Activated B cell treated with CpG ODN at 0.5 μM for 24 hours (primary cell): ENCODE results near the gene PDE4B. TPM values are rescaled to one million over a fixed set of nuclear protein-coding genes. Genes with fewer than 3 reads are reported as not detected.

Experiments
- ATAC-seq: fragments of 200-7000 bp; cut with Tn5 transposase; one replicate; pipeline ENCODE4 v1.10.0; 2021; ENCODE audit warnings: low read depth, mild to moderate bottlenecking, moderate library complexity
- CTCF ChIA-PET: fragments of 350-600 bp; sonication (Branson Sonifier 250); formaldehyde crosslinking; loops from one replicate; lab custom pipeline; 2021; ENCODE audit warnings: antibody characterized with exemption; lab: Charles Lee
- POLR2A ChIA-PET: fragments of 350-600 bp; sonication (Branson Sonifier 250); formaldehyde crosslinking; loops from one replicate; lab custom pipeline; 2021; ENCODE audit warnings: antibody characterized with exemption; lab: Charles Lee
- DNase-seq: peaks from one replicate; pipeline ENCODE4 v3.0.0; 2022
- H3K27ac Mint-ChIP-seq: one replicate; pipeline ENCODE4 v1.8.0; 2020; ENCODE audit warnings: mixed read lengths
- H3K27me3 Mint-ChIP-seq: one replicate; pipeline ENCODE4 v1.8.0; 2021; ENCODE audit warnings: mixed read lengths
- H3K36me3 Mint-ChIP-seq: one replicate; pipeline ENCODE4 v1.8.0; 2021; ENCODE audit warnings: low read depth, mixed read lengths
- H3K4me1 Mint-ChIP-seq: one replicate; pipeline ENCODE4 v1.8.0; 2021; ENCODE audit warnings: mixed read lengths
- H3K4me3 Mint-ChIP-seq: one replicate; pipeline ENCODE4 v1.8.0; 2020; ENCODE audit warnings: mild to moderate bottlenecking, mixed read lengths
- H3K9me3 Mint-ChIP-seq: one replicate; pipeline ENCODE4 v1.8.0; 2020; ENCODE audit warnings: mixed read lengths
- CTCF ChIP-seq: fragments of 200-600 bp; IDR thresholded peaks from one replicate; pipeline ENCODE4 v1.8.0; 2022; ENCODE audit warnings: antibody characterized with exemption, mild to moderate bottlenecking
- intact Hi-C: fragments of 100-400 bp; cut with micrococcal nuclease; formaldehyde crosslinking; loops from one replicate; pipeline ENCODE4 v1.15.1; 2024
- total RNA-seq: library from RNA; stranded (reverse); gene quantifications from 2 replicates; pipeline ENCODE4 v1.2.3, GENCODE V29; 2022

The PDE4B gene
- total RNA-seq, 1 donor from 2014 or later: 84.1 TPM

GRCh38 chr1:65769636-65770035 is 23.1 kb upstream of the PDE4B start:
- no peaks in the 10 kb centered on the region for H3K4me1 Mint-ChIP-seq
- CTCF ChIA-PET: no interaction called here
- H3K27me3 Mint-ChIP-seq: no peaks in the 10 kb centered on the region
- no peak for ATAC-seq
- intact Hi-C loops: no loop called here
- no peak for DNase-seq
- no peak for TF ChIP-seq CTCF
- no peak overlapping the region for H3K27ac Mint-ChIP-seq
- POLR2A ChIA-PET: no interaction called here
- H3K9me3 Mint-ChIP-seq: peaks cover 10% of the 10 kb centered on the region
- no peak overlapping the region for H3K4me3 Mint-ChIP-seq
- no peaks in the 10 kb centered on the region for H3K36me3 Mint-ChIP-seq

- Mint-ChIP-seq H3K27ac (no peak overlapping the region), H3K4me1 (no peaks in the 10 kb centered on the region), H3K27me3 (peaks cover 2% of the 10 kb centered on the region), H3K36me3 (no peaks in the 10 kb centered on the region), H3K9me3 (no peaks in the 10 kb centered on the region), H3K4me3 (no peak overlapping the region)
- DNase-seq: no peak
- no peak for ATAC-seq
- intact Hi-C loops: no loop called here
- TF ChIP-seq CTCF: no peak
- ChIA-PET CTCF (no interaction called here), POLR2A (no interaction called here)
Observed at GRCh38 chr1:65772607-65773006, 20.1 kb upstream of the PDE4B start.

- ATAC-seq (no peak), DNase-seq (no peak)
- ChIA-PET POLR2A (no interaction called here), CTCF (no interaction called here)
- Mint-ChIP-seq H3K9me3 (no peaks in the 10 kb centered on the region), H3K36me3 (no peaks in the 10 kb centered on the region), H3K27ac (no peak overlapping the region), H3K27me3 (peaks cover 5% of the 10 kb centered on the region), H3K4me3 (no peak overlapping the region), H3K4me1 (no peaks in the 10 kb centered on the region)
- TF ChIP-seq CTCF: no peak
- intact Hi-C loops: no loop called here
Observed at GRCh38 chr1:65773391-65774123, 19.1 kb upstream of the PDE4B start.

- ATAC-seq (no peak), DNase-seq (no peak)
- Mint-ChIP-seq H3K4me3 (no peak overlapping the region), H3K36me3 (no peaks in the 10 kb centered on the region), H3K27me3 (peaks cover 13% of the 10 kb centered on the region), H3K9me3 (peaks cover 10% of the 10 kb centered on the region), H3K4me1 (no peaks in the 10 kb centered on the region), H3K27ac (no peak overlapping the region)
- POLR2A ChIA-PET: no interaction called here
- intact Hi-C loops: no loop called here
- CTCF ChIA-PET: no interaction called here
- no peak for TF ChIP-seq CTCF
Observed at GRCh38 chr1:65788762-65789161, 3.9 kb upstream of the PDE4B start.

GRCh38 chr1:65791396-65791795 is 1.3 kb upstream of the PDE4B start:
- Mint-ChIP-seq H3K4me1 (no peaks in the 10 kb centered on the region), H3K36me3 (no peaks in the 10 kb centered on the region), H3K4me3 (no peak overlapping the region), H3K27ac (no peak overlapping the region), H3K27me3 (peaks cover 26% of the 10 kb centered on the region), H3K9me3 (peaks cover 10% of the 10 kb centered on the region)
- no peak for TF ChIP-seq CTCF
- intact Hi-C loops: no loop called here
- CTCF ChIA-PET: no interaction called here
- no peak for DNase-seq
- ATAC-seq: no peak
- POLR2A ChIA-PET: no interaction called here
